PC-9 (cell line): ENCODE data around the gene SIGLEC6.

Experiments
- EZH2 ChIP-seq: fragments of 200-600 bp; sonication (generic); IDR thresholded peaks from 2 replicates; pipeline ENCODE4 v1.8.0; 2017; ENCODE audit warnings: antibody characterized with exemption, low read depth
- TF ChIP-seq, protein P1 (sequence below): fragments of 200-600 bp; sonication (generic); conservative IDR thresholded peaks from 2 replicates; pipeline ENCODE4 v1.6.1; 2017; ENCODE audit warnings: mixed run types, antibody characterized with exemption, mild to moderate bottlenecking, moderate library complexity

DNA sequence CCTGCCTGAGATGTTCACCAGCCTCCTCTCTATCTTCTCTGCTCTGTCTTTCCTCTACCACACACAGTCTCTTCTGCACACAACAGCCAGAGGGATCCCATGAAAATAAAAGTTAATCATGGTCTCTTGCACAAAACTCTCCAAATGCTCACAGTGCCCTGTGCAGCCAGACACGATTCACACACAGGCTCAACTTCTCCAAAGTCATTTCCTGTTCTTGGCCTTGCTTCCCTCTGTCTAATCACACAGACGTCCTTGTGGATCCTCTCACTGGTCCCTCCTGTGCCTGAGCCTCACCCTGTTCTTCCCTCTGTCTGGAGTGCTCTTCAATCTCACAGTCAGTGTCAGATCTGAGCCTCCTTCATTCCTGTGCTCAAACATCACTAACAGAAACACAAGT is 37.7 kb downstream of the SIGLEC6 start:
- TF ChIP-seq, protein P1, sequence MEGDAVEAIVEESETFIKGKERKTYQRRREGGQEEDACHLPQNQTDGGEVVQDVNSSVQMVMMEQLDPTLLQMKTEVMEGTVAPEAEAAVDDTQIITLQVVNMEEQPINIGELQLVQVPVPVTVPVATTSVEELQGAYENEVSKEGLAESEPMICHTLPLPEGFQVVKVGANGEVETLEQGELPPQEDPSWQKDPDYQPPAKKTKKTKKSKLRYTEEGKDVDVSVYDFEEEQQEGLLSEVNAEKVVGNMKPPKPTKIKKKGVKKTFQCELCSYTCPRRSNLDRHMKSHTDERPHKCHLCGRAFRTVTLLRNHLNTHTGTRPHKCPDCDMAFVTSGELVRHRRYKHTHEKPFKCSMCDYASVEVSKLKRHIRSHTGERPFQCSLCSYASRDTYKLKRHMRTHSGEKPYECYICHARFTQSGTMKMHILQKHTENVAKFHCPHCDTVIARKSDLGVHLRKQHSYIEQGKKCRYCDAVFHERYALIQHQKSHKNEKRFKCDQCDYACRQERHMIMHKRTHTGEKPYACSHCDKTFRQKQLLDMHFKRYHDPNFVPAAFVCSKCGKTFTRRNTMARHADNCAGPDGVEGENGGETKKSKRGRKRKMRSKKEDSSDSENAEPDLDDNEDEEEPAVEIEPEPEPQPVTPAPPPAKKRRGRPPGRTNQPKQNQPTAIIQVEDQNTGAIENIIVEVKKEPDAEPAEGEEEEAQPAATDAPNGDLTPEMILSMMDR, result no peak
- no peak for TF ChIP-seq EZH2
